ENCODE measurements around the gene GNG7. TPM values are rescaled to one million over a fixed set of nuclear protein-coding genes. Genes with fewer than 3 reads are reported as not detected.
A peak's percentile ranks its signal among the peaks of the same experiment; 100 is the strongest.

The GNG7 gene
- total and polyA plus RNA-seq, 2 experiments from 2014 or later: 0.11 to 0.13 TPM

GRCh38 chr19:2634960-2635359, 67.5 kb downstream of the GNG7 start:
- no peak overlapping the region for H3K4me2 ChIP-seq (ENCODE audit: unreplicated experiment)
- H3K27ac ChIP-seq: no peak overlapping the region
- no peaks in the 10 kb centered on the region for H3F3A ChIP-seq (ENCODE audit: insufficient read depth)
- in situ Hi-C loops (cut with MboI): no loop called here
- H3K4me1 ChIP-seq (ENCODE audit: insufficient read depth): peaks cover 7% of the 10 kb centered on the region; the same call in 1 of the 2 replicates
- no peaks in the 10 kb centered on the region for H3K36me3 ChIP-seq (ENCODE audit: low read depth)
- H4K20me1 ChIP-seq (ENCODE audit: insufficient read depth): no peaks in the 10 kb centered on the region
- H3K9me3 ChIP-seq (ENCODE audit: low read depth): no peaks in the 10 kb centered on the region
- no peaks in the 10 kb centered on the region for H3K79me2 ChIP-seq (ENCODE audit: insufficient read depth)
- H2AFZ ChIP-seq: no peak overlapping the region
- no peak overlapping the region for H3K4me3 ChIP-seq
- no peak overlapping the region for H3K9ac ChIP-seq
- TF ChIP-seq EZH2phosphoT487 (IDR thresholded peaks at IDR 0.05; ENCODE audit: insufficient read depth, low read depth) (no peak), EZH2 (IDR thresholded peaks at IDR 0.05; ENCODE audit: insufficient read depth, poor library complexity, severe bottlenecking) (no peak)
- no peaks in the 10 kb centered on the region for H3K9me2 ChIP-seq (ENCODE audit: insufficient read depth)
- DNase-seq: no peak
- no peaks in the 10 kb centered on the region for H3K27me3 ChIP-seq (replicated peaks; ENCODE audit: insufficient read depth)
- WGBS, 2 experiments (ENCODE audit: low coverage in 1 of 2, low lambda C conversion rate in 2 of 2, missing lambda C conversion rate in 2 of 2): 72 to 73% methylated on average over 9 of the region's 9 CpGs

DNA sequence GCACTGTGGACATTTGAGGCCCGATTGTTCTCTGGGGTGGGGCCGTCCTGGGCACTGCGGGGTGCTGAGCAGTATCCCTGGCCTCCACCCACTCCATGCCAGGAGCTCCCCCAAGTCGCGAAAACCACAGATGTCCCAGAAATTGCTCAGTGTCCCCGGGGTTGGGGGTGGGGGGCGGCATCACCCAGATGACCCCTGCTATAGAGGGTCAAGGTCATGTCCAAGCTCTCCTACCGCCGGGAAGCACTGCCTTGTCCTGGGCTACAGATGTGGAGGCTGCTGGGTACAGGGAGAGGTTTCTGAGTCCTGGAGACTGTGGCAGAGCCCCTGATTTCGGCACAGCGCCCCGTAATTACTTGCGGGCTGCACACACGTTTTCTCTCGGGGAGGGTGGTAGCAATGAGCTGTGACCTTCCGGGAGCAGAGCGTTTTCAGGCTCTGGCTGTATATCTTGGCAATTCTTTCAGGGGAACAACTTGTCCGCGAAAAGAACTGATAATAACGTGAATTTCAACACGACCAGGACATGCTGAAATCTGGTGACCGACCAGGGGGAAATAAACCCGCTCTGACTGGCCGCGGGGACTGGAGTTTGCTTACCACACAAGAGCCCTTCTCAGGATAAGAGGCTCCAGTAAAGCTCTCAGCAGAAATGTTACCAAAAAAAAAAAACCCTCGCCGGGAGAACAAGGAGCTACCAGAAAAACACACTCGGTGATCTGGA, 68.1 kb downstream of the GNG7 start:
- H3K9me3 ChIP-seq (ENCODE audit: low read depth): no peaks in the 10 kb centered on the region
- H3K36me3 ChIP-seq (ENCODE audit: low read depth): no peaks in the 10 kb centered on the region
- TF ChIP-seq EZH2phosphoT487 (IDR thresholded peaks at IDR 0.05; ENCODE audit: insufficient read depth, low read depth) (no peak), EZH2 (IDR thresholded peaks at IDR 0.05; ENCODE audit: insufficient read depth, poor library complexity, severe bottlenecking) (no peak)
- H3K9ac ChIP-seq: no peak overlapping the region
- DNase-seq: no peak
- H3K27ac ChIP-seq: no peak overlapping the region
- WGBS, 2 experiments (ENCODE audit: low coverage in 1 of 2, low lambda C conversion rate in 2 of 2, missing lambda C conversion rate in 2 of 2): 74% methylated on average over 28 of the region's 28 CpGs
- in situ Hi-C loops (cut with MboI): no loop called here
- H3K9me2 ChIP-seq (ENCODE audit: insufficient read depth): no peaks in the 10 kb centered on the region
- H3K4me3 ChIP-seq: no peak overlapping the region
- H3K79me2 ChIP-seq (ENCODE audit: insufficient read depth): no peaks in the 10 kb centered on the region
- H3K4me2 ChIP-seq (ENCODE audit: unreplicated experiment): no peak overlapping the region
- no peaks in the 10 kb centered on the region for H3K27me3 ChIP-seq (replicated peaks; ENCODE audit: insufficient read depth)
- no peak overlapping the region for H2AFZ ChIP-seq
- no peaks in the 10 kb centered on the region for H3F3A ChIP-seq (ENCODE audit: insufficient read depth)
- peaks cover 6% of the 10 kb centered on the region; the same call in 1 of the 2 replicates for H3K4me1 ChIP-seq (ENCODE audit: insufficient read depth)
- H4K20me1 ChIP-seq (ENCODE audit: insufficient read depth): no peaks in the 10 kb centered on the region

GRCh38 chr19:2633693-2634075, 68.8 kb downstream of the GNG7 start:
- Histone ChIP-seq H3F3A (ENCODE audit: insufficient read depth) (no peaks in the 10 kb centered on the region), H3K4me3 (no peak overlapping the region), H2AFZ (no peak overlapping the region), H4K20me1 (ENCODE audit: insufficient read depth) (no peaks in the 10 kb centered on the region), H3K36me3 (ENCODE audit: low read depth) (no peaks in the 10 kb centered on the region), H3K27me3 (replicated peaks; ENCODE audit: insufficient read depth) (no peaks in the 10 kb centered on the region), H3K9me3 (ENCODE audit: low read depth) (no peaks in the 10 kb centered on the region), H3K4me1 (ENCODE audit: insufficient read depth) (no peaks in the 10 kb centered on the region), H3K9ac (no peak overlapping the region), H3K9me2 (ENCODE audit: insufficient read depth) (no peaks in the 10 kb centered on the region), H3K27ac (no peak overlapping the region), H3K79me2 (ENCODE audit: insufficient read depth) (no peaks in the 10 kb centered on the region), H3K4me2 (ENCODE audit: unreplicated experiment) (no peak overlapping the region)
- TF ChIP-seq EZH2 (IDR thresholded peaks at IDR 0.05; ENCODE audit: insufficient read depth, poor library complexity, severe bottlenecking): no peak
- no peak for TF ChIP-seq EZH2phosphoT487 (IDR thresholded peaks at IDR 0.05; ENCODE audit: insufficient read depth, low read depth)
- in situ Hi-C loops (cut with MboI): no loop called here
- no peak for DNase-seq
- 62 to 66% methylated on average over 10 to 12 of the region's 12 CpGs for WGBS, 2 experiments (ENCODE audit: low coverage in 1 of 2, low lambda C conversion rate in 2 of 2, missing lambda C conversion rate in 2 of 2)

- H3K27ac ChIP-seq: no peak overlapping the region
- H3K79me2 ChIP-seq (ENCODE audit: insufficient read depth): no peaks in the 10 kb centered on the region
- H3K9me2 ChIP-seq (ENCODE audit: insufficient read depth): no peaks in the 10 kb centered on the region
- peaks cover 10% of the 10 kb centered on the region for H3K4me1 ChIP-seq (ENCODE audit: insufficient read depth)
- no peaks in the 10 kb centered on the region for H3K27me3 ChIP-seq (replicated peaks; ENCODE audit: insufficient read depth)
- WGBS, 2 experiments (ENCODE audit: low coverage in 1 of 2, low lambda C conversion rate in 2 of 2, missing lambda C conversion rate in 2 of 2): 97 to 98% methylated on average over 4 of the region's 4 CpGs
- peak; percentile 29 for DNase-seq
- no peak overlapping the region for H3K4me2 ChIP-seq (ENCODE audit: unreplicated experiment)
- no peaks in the 10 kb centered on the region for H4K20me1 ChIP-seq (ENCODE audit: insufficient read depth)
- H3K9ac ChIP-seq: no peak overlapping the region
- no peak overlapping the region for H3K4me3 ChIP-seq
- peaks cover 8% of the 10 kb centered on the region for H3F3A ChIP-seq (ENCODE audit: insufficient read depth)
- in situ Hi-C loops (cut with MboI): no loop called here
- H2AFZ ChIP-seq: no peak overlapping the region
- no peaks in the 10 kb centered on the region for H3K36me3 ChIP-seq (ENCODE audit: low read depth)
- TF ChIP-seq EZH2 (IDR thresholded peaks at IDR 0.05; ENCODE audit: insufficient read depth, poor library complexity, severe bottlenecking) (no peak), EZH2phosphoT487 (IDR thresholded peaks at IDR 0.05; ENCODE audit: insufficient read depth, low read depth) (no peak)
- H3K9me3 ChIP-seq (ENCODE audit: low read depth): no peaks in the 10 kb centered on the region
Measured at GRCh38 chr19:2631213-2631821, 71.2 kb downstream of the GNG7 start.
